ENCODE results near the gene CHST11.

The CHST11 gene

DNA sequence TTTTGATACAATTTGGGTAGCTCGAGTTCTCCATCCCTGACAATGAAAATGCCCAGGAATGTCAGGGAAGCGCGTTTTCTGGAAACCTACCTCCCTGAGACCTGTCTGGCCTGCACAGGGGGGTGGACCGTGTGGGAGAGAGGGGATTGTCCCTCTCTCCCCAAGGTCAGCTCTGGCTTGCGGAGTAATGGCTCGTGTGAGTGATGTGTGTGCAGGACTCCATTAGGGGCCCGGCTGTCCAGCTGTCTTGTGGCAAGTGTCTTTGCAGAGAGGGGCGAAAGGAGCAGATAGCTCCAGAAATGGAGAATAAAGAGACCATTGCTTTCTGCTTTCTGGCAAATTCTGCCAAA is 215.3 kb downstream of the CHST11 start:
- Histone ChIP-seq H3K27ac (ENCODE audit: insufficient read depth in 1 of 2, low read depth in 1 of 2, low read length in 2 of 2, poor library complexity in 1 of 2, severe bottlenecking in 2 of 2) (peak overlapping the region; percentile 37 to 72), H3K4me1 (ENCODE audit: control extremely low read depth in 1 of 4, control insufficient read depth in 4 of 4, insufficient read depth in 4 of 4, low read length in 3 of 4) (peaks cover 20 to 75% (median 50%) of the 10 kb centered on the region in 4 experiments), H3K4me3 (ENCODE audit: control insufficient read depth in 1 of 7, extremely low read depth in 1 of 7, insufficient read depth in 4 of 7, low read depth in 2 of 7, low read length in 6 of 7) (no peak overlapping the region), H3K9me3 (ENCODE audit: control extremely low read depth in 1 of 5, control insufficient read depth in 4 of 5, insufficient read depth in 2 of 5, low read depth in 1 of 5, low read length in 4 of 5) (no peaks in the 10 kb centered on the region), H3K36me3 (ENCODE audit: control insufficient read depth in 4 of 4, insufficient read depth in 4 of 4, low read length in 3 of 4) (peaks cover 0 to 39% (median 4%) of the 10 kb centered on the region in 4 experiments), H3K27me3 (replicated peaks in 2 of 5; ENCODE audit: control insufficient read depth in 4 of 5, insufficient read depth in 5 of 5, low read length in 4 of 5) (no peaks in the 10 kb centered on the region)
- no peak for DNase-seq
- WGBS (ENCODE audit: insufficient coverage): 90% methylated on average over 6 of the region's 8 CpGs
- POLR2A ChIA-PET: interaction anchor here (1.9 to 2.1 kb wide), 2 partner anchors 23 to 102 kb away, joined by 4 read pairs; no protein-coding TSS in a partner anchor
- CTCF ChIA-PET: interaction anchor here (0.8 to 2.8 kb wide), 8 partner anchors 9 to 291 kb away, joined by 3 to 8 read pairs (median 4); no protein-coding TSS in a partner anchor

- Histone ChIP-seq H3K4me1 (ENCODE audit: control extremely low read depth in 1 of 4, control insufficient read depth in 4 of 4, insufficient read depth in 4 of 4, low read length in 3 of 4) (peaks cover 20 to 75% (median 50%) of the 10 kb centered on the region in 4 experiments), H3K27ac (ENCODE audit: insufficient read depth in 1 of 2, low read depth in 1 of 2, low read length in 2 of 2, poor library complexity in 1 of 2, severe bottlenecking in 2 of 2) (peak overlapping the region in 1 of 2 experiments; percentile 17), H3K9me3 (ENCODE audit: control extremely low read depth in 1 of 5, control insufficient read depth in 4 of 5, insufficient read depth in 2 of 5, low read depth in 1 of 5, low read length in 4 of 5) (no peaks in the 10 kb centered on the region), H3K4me3 (ENCODE audit: control insufficient read depth in 1 of 7, extremely low read depth in 1 of 7, insufficient read depth in 4 of 7, low read depth in 2 of 7, low read length in 6 of 7) (no peak overlapping the region), H3K27me3 (replicated peaks in 2 of 5; ENCODE audit: control insufficient read depth in 4 of 5, insufficient read depth in 5 of 5, low read length in 4 of 5) (no peaks in the 10 kb centered on the region), H3K36me3 (ENCODE audit: control insufficient read depth in 4 of 4, insufficient read depth in 4 of 4, low read length in 3 of 4) (peaks cover 0 to 39% (median 2%) of the 10 kb centered on the region in 4 experiments)
- no peak for DNase-seq
- ChIA-PET CTCF (interaction anchor here (0.8 to 2.8 kb wide), 8 partner anchors 9 to 291 kb away, joined by 3 to 8 read pairs (median 4); no protein-coding TSS in a partner anchor), POLR2A (interaction anchor here (1.9 to 2.1 kb wide), 2 partner anchors 23 to 103 kb away, joined by 4 read pairs; no protein-coding TSS in a partner anchor)
- WGBS (ENCODE audit: insufficient coverage): 99% methylated on average over 7 of the region's 10 CpGs
Measured at GRCh38 chr12:104672501-104673265, 215.9 kb downstream of the CHST11 start.

- Histone ChIP-seq H3K9me3 (ENCODE audit: control extremely low read depth in 1 of 5, control insufficient read depth in 4 of 5, insufficient read depth in 2 of 5, low read depth in 1 of 5, low read length in 4 of 5) (no peaks in the 10 kb centered on the region), H3K4me3 (ENCODE audit: control insufficient read depth in 1 of 7, extremely low read depth in 1 of 7, insufficient read depth in 4 of 7, low read depth in 2 of 7, low read length in 6 of 7) (no peak overlapping the region), H3K27ac (ENCODE audit: insufficient read depth in 1 of 2, low read depth in 1 of 2, low read length in 2 of 2, poor library complexity in 1 of 2, severe bottlenecking in 2 of 2) (no peak overlapping the region), H3K4me1 (ENCODE audit: control extremely low read depth in 1 of 4, control insufficient read depth in 4 of 4, insufficient read depth in 4 of 4, low read length in 3 of 4) (peaks cover 20 to 72% (median 48%) of the 10 kb centered on the region in 4 experiments), H3K36me3 (ENCODE audit: control insufficient read depth in 4 of 4, insufficient read depth in 4 of 4, low read length in 3 of 4) (peaks cover 0 to 39% (median 3%) of the 10 kb centered on the region in 4 experiments), H3K27me3 (replicated peaks in 2 of 5; ENCODE audit: control insufficient read depth in 4 of 5, insufficient read depth in 5 of 5, low read length in 4 of 5) (no peaks in the 10 kb centered on the region)
- DNase-seq: no peak
- no CpG with 5 or more reads among the region's 1 CpG for whole genome bisulfite sequencing (ENCODE audit: insufficient coverage)
- CTCF ChIA-PET: interaction anchor here (0.7 kb wide), 1 partner anchor 291 kb away, joined by 3 read pairs; no protein-coding TSS in a partner anchor
- POLR2A ChIA-PET: interaction anchor here (1.9 kb wide), 1 partner anchor 22 kb away, joined by 4 read pairs; no protein-coding TSS in a partner anchor
Measured at GRCh38 chr12:104673294-104673693, 216.5 kb downstream of the CHST11 start.

DNA sequence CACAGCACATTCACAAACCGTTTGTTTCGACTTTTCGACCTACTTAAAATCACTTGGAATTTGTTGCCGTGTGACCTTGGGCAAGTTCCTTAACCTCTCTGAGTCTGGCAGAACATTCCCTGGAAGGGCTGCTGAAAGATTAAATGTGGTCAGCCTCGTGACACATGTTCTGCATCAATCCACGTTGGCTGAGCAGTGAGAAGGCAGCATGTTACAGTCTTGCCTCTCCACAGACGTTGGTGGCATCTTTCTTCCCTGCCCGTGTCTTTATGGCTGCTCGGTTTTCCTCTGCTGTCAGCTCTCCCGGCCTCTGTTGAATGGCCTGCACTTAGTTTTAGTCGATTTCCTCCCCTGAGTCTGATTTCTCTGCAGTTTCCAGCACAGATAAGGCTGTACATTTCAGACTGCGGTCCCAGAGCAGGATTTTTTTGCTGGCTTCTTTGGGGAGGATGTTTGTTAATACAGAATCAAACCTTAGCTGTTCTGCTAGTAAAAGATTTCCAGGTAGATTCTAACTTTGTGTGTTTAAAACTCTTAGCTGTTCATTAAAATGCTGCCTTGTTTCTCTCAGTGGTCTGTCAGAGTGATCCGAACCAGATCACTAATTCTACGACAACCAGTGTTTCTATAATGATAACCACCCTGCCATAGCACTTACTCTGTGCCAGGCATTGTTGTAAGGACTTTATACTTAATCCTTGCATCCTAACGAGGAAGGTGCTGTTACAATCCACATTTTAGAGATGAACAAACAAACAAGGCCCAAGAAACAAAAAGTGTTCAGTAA is 217.1 kb downstream of the CHST11 start:
- H3K9me3 ChIP-seq (ENCODE audit: control extremely low read depth in 1 of 5, control insufficient read depth in 4 of 5, insufficient read depth in 2 of 5, low read depth in 1 of 5, low read length in 4 of 5): no peaks in the 10 kb centered on the region
- H3K4me1 ChIP-seq (ENCODE audit: control extremely low read depth in 1 of 4, control insufficient read depth in 4 of 4, insufficient read depth in 4 of 4, low read length in 3 of 4): peaks cover 20 to 72% (median 42%) of the 10 kb centered on the region in 4 experiments
- CTCF ChIA-PET: interaction anchor here (0.7 kb wide), 1 partner anchor 292 kb away, joined by 3 read pairs; no protein-coding TSS in a partner anchor
- H3K27ac ChIP-seq (ENCODE audit: insufficient read depth in 1 of 2, low read depth in 1 of 2, low read length in 2 of 2, poor library complexity in 1 of 2, severe bottlenecking in 2 of 2): peak overlapping the region in 1 of 2 experiments; percentile 22
- H3K36me3 ChIP-seq (ENCODE audit: control insufficient read depth in 4 of 4, insufficient read depth in 4 of 4, low read length in 3 of 4): peaks cover 0 to 42% (median 3%) of the 10 kb centered on the region in 4 experiments
- POLR2A ChIA-PET: no interaction called here
- no peak for DNase-seq
- H3K27me3 ChIP-seq (replicated peaks in 2 of 5; ENCODE audit: control insufficient read depth in 4 of 5, insufficient read depth in 5 of 5, low read length in 4 of 5): no peaks in the 10 kb centered on the region
- WGBS (ENCODE audit: insufficient coverage): 76% methylated on average over 15 of the region's 15 CpGs
- no peak overlapping the region for H3K4me3 ChIP-seq (ENCODE audit: control insufficient read depth in 1 of 7, extremely low read depth in 1 of 7, insufficient read depth in 4 of 7, low read depth in 2 of 7, low read length in 6 of 7)

DNA sequence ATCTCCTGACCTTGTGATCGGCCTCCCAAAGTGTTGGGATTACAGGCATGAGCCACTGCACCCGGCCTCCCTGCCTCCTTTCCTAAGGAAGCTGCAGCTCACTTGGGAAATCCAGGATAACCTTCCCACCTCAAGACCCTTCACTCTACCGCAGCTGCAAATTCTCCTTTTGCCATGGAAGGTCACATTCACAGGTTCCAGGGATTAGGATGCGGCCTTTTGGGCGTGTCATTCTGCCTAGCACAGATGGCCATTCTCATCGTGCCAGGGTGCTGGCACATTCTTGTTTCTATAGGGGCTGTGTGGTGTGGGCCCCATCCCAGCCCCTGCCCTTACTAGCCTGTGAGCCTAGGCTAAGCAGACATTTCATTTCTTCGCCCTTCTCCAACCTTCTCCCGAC is 219.9 kb downstream of the CHST11 start:
- DNase-seq: no peak
- CTCF ChIA-PET: interaction anchor here (1.2 to 1.3 kb wide), 2 partner anchors 107 to 295 kb away, joined by 3 to 4 read pairs; no protein-coding TSS in a partner anchor
- H3K4me1 ChIP-seq (ENCODE audit: control extremely low read depth in 1 of 4, control insufficient read depth in 4 of 4, insufficient read depth in 4 of 4, low read length in 3 of 4): peaks cover 6 to 72% (median 40%) of the 10 kb centered on the region in 4 experiments
- peak overlapping the region in 1 of 2 experiments; percentile 45 for H3K27ac ChIP-seq (ENCODE audit: insufficient read depth in 1 of 2, low read depth in 1 of 2, low read length in 2 of 2, poor library complexity in 1 of 2, severe bottlenecking in 2 of 2)
- POLR2A ChIA-PET: no interaction called here
- no peaks in the 10 kb centered on the region for H3K27me3 ChIP-seq (replicated peaks in 2 of 5; ENCODE audit: control insufficient read depth in 4 of 5, insufficient read depth in 5 of 5, low read length in 4 of 5)
- 100% methylated on average over 3 of the region's 8 CpGs for WGBS (ENCODE audit: insufficient coverage)
- H3K4me3 ChIP-seq (ENCODE audit: control insufficient read depth in 1 of 7, extremely low read depth in 1 of 7, insufficient read depth in 4 of 7, low read depth in 2 of 7, low read length in 6 of 7): no peak overlapping the region
- H3K36me3 ChIP-seq (ENCODE audit: control insufficient read depth in 4 of 4, insufficient read depth in 4 of 4, low read length in 3 of 4): peaks cover 0 to 46% (median 3%) of the 10 kb centered on the region in 4 experiments
- no peaks in the 10 kb centered on the region for H3K9me3 ChIP-seq (ENCODE audit: control extremely low read depth in 1 of 5, control insufficient read depth in 4 of 5, insufficient read depth in 2 of 5, low read depth in 1 of 5, low read length in 4 of 5)

- POLR2A ChIA-PET: no interaction called here
- Histone ChIP-seq H3K4me1 (ENCODE audit: control extremely low read depth in 1 of 4, control insufficient read depth in 4 of 4, insufficient read depth in 4 of 4, low read length in 3 of 4) (peaks cover 9 to 70% (median 40%) of the 10 kb centered on the region in 4 experiments), H3K27me3 (replicated peaks in 2 of 5; ENCODE audit: control insufficient read depth in 4 of 5, insufficient read depth in 5 of 5, low read length in 4 of 5) (no peaks in the 10 kb centered on the region), H3K4me3 (ENCODE audit: control insufficient read depth in 1 of 7, extremely low read depth in 1 of 7, insufficient read depth in 4 of 7, low read depth in 2 of 7, low read length in 6 of 7) (no peak overlapping the region), H3K27ac (ENCODE audit: insufficient read depth in 1 of 2, low read depth in 1 of 2, low read length in 2 of 2, poor library complexity in 1 of 2, severe bottlenecking in 2 of 2) (no peak overlapping the region), H3K36me3 (ENCODE audit: control insufficient read depth in 4 of 4, insufficient read depth in 4 of 4, low read length in 3 of 4) (peaks cover 0 to 43% (median 3%) of the 10 kb centered on the region in 4 experiments), H3K9me3 (ENCODE audit: control extremely low read depth in 1 of 5, control insufficient read depth in 4 of 5, insufficient read depth in 2 of 5, low read depth in 1 of 5, low read length in 4 of 5) (no peaks in the 10 kb centered on the region)
- CTCF ChIA-PET: interaction anchor here (0.6 to 1.3 kb wide), 3 partner anchors 108 to 296 kb away, joined by 3 to 4 read pairs (median 3); no protein-coding TSS in a partner anchor
- no peak for DNase-seq
- 96% methylated on average over 4 of the region's 5 CpGs for WGBS (ENCODE audit: insufficient coverage)
Measured at GRCh38 chr12:104677441-104678089, 220.8 kb downstream of the CHST11 start.

Data from common myeloid progenitor, CD34-positive (primary cell).